Neural cell (in vitro differentiated cells): Measurements from ENCODE around the gene ZNF839. TPM values are rescaled to one million over a fixed set of nuclear protein-coding genes. Genes with fewer than 3 reads are reported as not detected.

ENCODE experiments used
- H2AFZ ChIP-seq: fragments of 200-600, 300-800 bp; sonication (generic), shearing (Covaris generic); 2 replicates; pipeline ENCODE4 v1.6.0; 2014; ENCODE audit warnings: low read depth, mild to moderate bottlenecking, antibody characterized with exemption, low read length, moderate library complexity
- H3F3A ChIP-seq: fragments of 200-600 bp; shearing (Covaris generic); 2 replicates; pipeline ENCODE4 v1.6.1; 2016; ENCODE audit warnings: mild to moderate bottlenecking, moderate library complexity, mixed read lengths, antibody characterized with exemption, low read length; ENCODE audit not compliant: insufficient read depth, poor library complexity, severe bottlenecking
- H3K27ac ChIP-seq: fragments of 200-600, 300-800 bp; sonication (generic), shearing (Covaris generic); 2 replicates; pipeline ENCODE4 v1.5.1; 2014; ENCODE audit warnings: mild to moderate bottlenecking, low read length, moderate library complexity
- H3K27me3 ChIP-seq: fragments of 300-800, 200-600 bp; sonication (generic), shearing (Covaris generic); 2 replicates; pipeline ENCODE4 v1.6.0; 2014; ENCODE audit warnings: mild to moderate bottlenecking, low read depth, low read length, moderate library complexity; ENCODE audit not compliant: insufficient read depth
- H3K36me3 ChIP-seq: fragments of 300-800, 200-600 bp; sonication (generic), shearing (Covaris generic); 2 replicates; pipeline ENCODE4 v1.5.1; 2014; ENCODE audit warnings: mild to moderate bottlenecking, antibody characterized with exemption, low read length, moderate library complexity; ENCODE audit not compliant: insufficient read depth
- H3K4me2 ChIP-seq: fragments of 300-800, 200-600 bp; sonication (generic), shearing (Covaris generic); 2 replicates; pipeline ENCODE4 v1.6.0; 2014; ENCODE audit warnings: mild to moderate bottlenecking, low read length
- H3K4me3 ChIP-seq: fragments of 300-800, 200-600 bp; sonication (generic), shearing (Covaris generic); 2 replicates; pipeline ENCODE4 v1.5.1; 2014; ENCODE audit warnings: mild to moderate bottlenecking, low read length, moderate library complexity
- H3K79me2 ChIP-seq: fragments of 200-600 bp; shearing (Covaris generic); replicated peaks from 2 replicates; pipeline ENCODE4 v1.6.0; 2014; ENCODE audit warnings: mild to moderate bottlenecking, low read length, moderate library complexity; ENCODE audit not compliant: insufficient read depth
- H3K9ac ChIP-seq: fragments of 300-800, 200-600 bp; sonication (generic), shearing (Covaris generic); 2 replicates; pipeline ENCODE4 v1.6.1; 2016; ENCODE audit warnings: mild to moderate bottlenecking, low read length, mixed read lengths
- H3K9me2 ChIP-seq: fragments of 200-600 bp; shearing (Covaris generic); 2 replicates; pipeline ENCODE4 v1.6.1; 2016; ENCODE audit warnings: mild to moderate bottlenecking, low read length, mixed read lengths; ENCODE audit not compliant: insufficient read depth
- H3K9me3 ChIP-seq: fragments of 200-600, 300-800 bp; sonication (generic), shearing (Covaris generic); 2 replicates; pipeline ENCODE4 v1.6.1; 2016; ENCODE audit warnings: mild to moderate bottlenecking, mixed run types, low read length, moderate library complexity, mixed read lengths
- H4K20me1 ChIP-seq: fragments of 200-600 bp; shearing (Covaris generic); 2 replicates; pipeline ENCODE4 v1.6.1; 2016; ENCODE audit warnings: mild to moderate bottlenecking, mixed run types; ENCODE audit not compliant: insufficient read depth
- CTCF ChIP-seq: fragments of 450-650 bp; IDR thresholded peaks from 2 replicates; pipeline ENCODE4 v1.5.1; 2014; ENCODE audit warnings: antibody characterized with exemption, mild to moderate bottlenecking, moderate library complexity; ENCODE audit not compliant: poor library complexity, severe bottlenecking
- EP300 ChIP-seq: fragments of 450-650 bp; conservative IDR thresholded peaks from 2 replicates; pipeline ENCODE4 v1.6.1; 2014; ENCODE audit warnings: antibody characterized with exemption, mild to moderate bottlenecking, moderate library complexity; ENCODE audit not compliant: poor library complexity, severe bottlenecking
- EZH2 ChIP-seq: fragments of 200-600, 300-800 bp; shearing (Covaris generic), sonication (generic); IDR thresholded peaks from 2 replicates; pipeline ENCODE4 v1.6.1; 2014; ENCODE audit warnings: antibody characterized with exemption, low read length, borderline replicate concordance, mild to moderate bottlenecking; ENCODE audit not compliant: insufficient read depth, poor library complexity, severe bottlenecking
- MXI1 ChIP-seq: fragments of 450-650 bp; conservative IDR thresholded peaks from 2 replicates; pipeline ENCODE4 v1.6.1; 2014; ENCODE audit warnings: antibody characterized with exemption, mild to moderate bottlenecking; ENCODE audit not compliant: poor library complexity, severe bottlenecking
- POLR2AphosphoS5 ChIP-seq: IDR thresholded peaks from 2 replicates; pipeline ENCODE4 v1.6.1; 2012
- RAD21 ChIP-seq: fragments of 450-650 bp; conservative IDR thresholded peaks from 2 replicates; pipeline ENCODE4 v1.6.1; 2014; ENCODE audit warnings: antibody characterized with exemption, mild to moderate bottlenecking, moderate library complexity
- REST ChIP-seq: IDR thresholded peaks from 2 replicates; pipeline ENCODE4 v1.6.1; 2012; ENCODE audit warnings: borderline replicate concordance
- SMC3 ChIP-seq: fragments of 450-650 bp; conservative IDR thresholded peaks from 2 replicates; pipeline ENCODE4 v1.6.1; 2014; ENCODE audit warnings: antibody characterized with exemption, mild to moderate bottlenecking, moderate library complexity; ENCODE audit not compliant: poor library complexity
- TAF1 ChIP-seq: IDR thresholded peaks from 2 replicates; pipeline ENCODE4 v1.6.1; 2012; ENCODE audit warnings: low read depth
- polyA plus RNA-seq: library from polyadenylated mRNA; depleted of rRNA; stranded (reverse); fragments of >200 nt; gene quantifications from 2 replicates; pipeline ENCODE4 v1.2.3, GENCODE V29; 2014

ZNF839 gene
- polyA plus RNA-seq, 1 donor from 2014 or later, result 15.3 TPM

GRCh38 chr14:102353126-102353619 is 33.6 kb downstream of the ZNF839 start:
- no peaks in the 10 kb centered on the region for H4K20me1 ChIP-seq
- H3K79me2 ChIP-seq, result no peaks in the 10 kb centered on the region
- H3K9me3 ChIP-seq, result no peaks in the 10 kb centered on the region
- H3K9me2 ChIP-seq, result no peaks in the 10 kb centered on the region
- no peak overlapping the region for H2AFZ ChIP-seq
- H3K4me3 ChIP-seq, result no peak overlapping the region
- H3K9ac ChIP-seq, result no peak overlapping the region
- TF ChIP-seq MXI1, result no peak
- no peak for TF ChIP-seq EP300
- no peak for TF ChIP-seq TAF1
- TF ChIP-seq POLR2AphosphoS5, result no peak
- H3K36me3 ChIP-seq, result peaks cover 5% of the 10 kb centered on the region
- no peaks in the 10 kb centered on the region for H3K27me3 ChIP-seq
- no peak overlapping the region for H3K4me2 ChIP-seq
- no peaks in the 10 kb centered on the region for H3F3A ChIP-seq
- no peak overlapping the region for H3K27ac ChIP-seq

GRCh38 chr14:102356280-102356679 is 36.7 kb downstream of the ZNF839 start:
- H3K79me2 ChIP-seq, result no peaks in the 10 kb centered on the region
- no peak overlapping the region for H2AFZ ChIP-seq
- H3K27ac ChIP-seq, result no peak overlapping the region
- no peaks in the 10 kb centered on the region for H3K9me3 ChIP-seq
- no peak overlapping the region for H3K4me3 ChIP-seq
- no peaks in the 10 kb centered on the region for H3K9me2 ChIP-seq
- no peak for TF ChIP-seq RAD21
- TF ChIP-seq TAF1, result no peak
- no peak for TF ChIP-seq SMC3
- TF ChIP-seq CTCF, result no peak
- TF ChIP-seq EZH2, result no peak
- no peak for TF ChIP-seq EP300
- no peak for TF ChIP-seq POLR2AphosphoS5
- H3K4me2 ChIP-seq, result no peak overlapping the region
- H3F3A ChIP-seq, result no peaks in the 10 kb centered on the region
- no peaks in the 10 kb centered on the region for H4K20me1 ChIP-seq
- H3K9ac ChIP-seq, result no peak overlapping the region
- peaks cover 5% of the 10 kb centered on the region for H3K36me3 ChIP-seq
- no peaks in the 10 kb centered on the region for H3K27me3 ChIP-seq

- Histone ChIP-seq H3K27ac (no peak overlapping the region), H2AFZ (no peak overlapping the region), H3K27me3 (no peaks in the 10 kb centered on the region), H3K36me3 (peaks cover 5% of the 10 kb centered on the region), H3K4me2 (no peak overlapping the region), H3K9ac (no peak overlapping the region), H3K79me2 (peaks cover 10% of the 10 kb centered on the region), H4K20me1 (no peaks in the 10 kb centered on the region), H3K9me3 (no peaks in the 10 kb centered on the region), H3K4me3 (no peak overlapping the region), H3F3A (no peaks in the 10 kb centered on the region), H3K9me2 (no peaks in the 10 kb centered on the region)
- TF ChIP-seq REST (no peak), EP300 (no peak), RAD21 (no peak), CTCF (no peak), MXI1 (no peak), EZH2 (no peak), TAF1 (no peak), POLR2AphosphoS5 (no peak), SMC3 (no peak)
Measured at GRCh38 chr14:102359341-102359740, 39.8 kb downstream of the ZNF839 start.
